HG03135 (cell line): ENCODE data around the gene TUB.

Experiments used
- ATAC-seq: cut with Tn5 transposase; IDR thresholded peaks from one replicate; pipeline ENCODE4 v1.9.1; 2021; ENCODE audit warnings: mild to moderate bottlenecking, moderate library complexity; ENCODE audit not compliant: unreplicated experiment

TUB gene

DNA sequence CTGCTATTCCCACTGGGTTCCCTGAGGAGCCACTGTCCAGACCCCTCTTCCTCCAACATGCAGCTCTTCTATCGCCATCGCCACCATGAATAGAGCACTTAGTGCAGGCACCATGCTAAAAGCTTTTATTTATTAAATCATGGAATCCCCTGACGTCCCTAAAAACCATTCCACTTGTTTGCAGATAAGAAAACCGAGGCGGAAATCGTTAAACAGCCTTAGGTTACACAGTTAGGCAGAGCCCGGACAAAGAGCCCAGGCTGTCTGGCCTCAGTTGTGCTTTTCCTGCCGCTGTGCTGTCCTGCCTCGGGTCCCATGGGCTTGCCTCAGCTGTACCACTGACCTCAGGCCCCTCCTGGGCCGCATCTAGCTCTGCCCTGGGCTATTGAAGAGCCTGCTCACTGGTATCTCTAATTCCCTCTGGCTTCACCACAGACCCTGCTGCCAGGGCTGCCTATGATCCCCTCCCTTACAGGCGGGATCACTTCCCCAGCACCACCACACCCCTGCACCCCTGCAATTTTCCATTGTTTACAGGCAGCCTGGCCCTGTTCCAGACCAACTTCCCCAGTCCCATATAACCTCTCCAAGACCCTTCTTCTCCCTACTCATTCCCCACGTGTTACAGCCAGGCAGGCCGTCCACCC lies 13.0 kb upstream of the TUB start:
- no peak for ATAC-seq

GRCh38 chr11:8068605-8069221 lies 12.3 kb upstream of the TUB start:
- ATAC-seq: no peak

GRCh38 chr11:8069771-8070170 lies 11.2 kb upstream of the TUB start:
- ATAC-seq: no peak

GRCh38 chr11:8070417-8071115 lies 10.4 kb upstream of the TUB start:
- no peak for ATAC-seq

DNA sequence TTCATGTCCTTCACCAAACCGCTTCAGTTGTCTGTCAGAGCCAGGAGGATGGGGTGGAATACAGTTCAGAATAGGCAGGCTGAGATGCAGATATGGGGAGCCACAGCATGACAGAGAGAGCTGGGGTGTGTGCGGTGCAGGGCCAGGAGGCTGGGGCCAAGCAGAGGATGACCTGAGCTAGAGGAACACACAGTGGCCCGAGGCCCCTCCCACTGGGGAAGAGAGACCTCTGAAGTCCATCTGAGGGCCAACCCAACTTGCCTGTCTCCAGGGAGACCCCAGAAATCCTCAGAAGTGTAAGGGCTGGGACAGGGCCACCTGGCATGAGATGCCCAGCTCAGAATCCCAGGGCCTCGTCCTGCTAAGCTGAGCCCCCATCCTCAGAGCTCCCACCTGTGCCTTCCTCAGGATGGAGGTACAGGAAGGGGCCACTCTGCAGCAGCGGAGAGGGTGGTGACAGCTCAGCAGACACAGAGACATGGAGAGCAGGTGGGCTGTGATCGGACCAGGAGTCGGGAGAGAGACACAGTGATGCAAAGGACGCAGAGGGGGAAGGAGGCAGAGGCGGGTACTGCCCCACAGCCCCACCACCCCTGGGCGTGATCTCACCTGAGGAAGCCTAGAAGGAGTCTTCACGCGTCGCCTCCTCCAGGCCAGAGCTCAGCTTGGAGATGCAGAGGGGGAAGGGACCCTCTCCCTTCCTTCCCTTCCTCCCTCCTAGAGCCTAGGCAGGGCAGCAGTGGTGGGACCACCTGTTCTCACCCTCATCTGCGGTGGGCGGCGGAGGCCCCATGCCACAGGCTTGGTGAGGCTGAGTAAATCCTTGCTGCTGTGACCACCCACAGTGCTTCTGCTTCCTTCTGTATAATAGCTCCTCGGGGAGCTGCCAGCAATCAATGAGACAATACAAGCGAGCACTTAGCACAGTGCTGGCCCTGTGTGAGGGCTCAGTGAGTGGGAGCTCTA lies 9.1 kb upstream of the TUB start:
- no peak for ATAC-seq

GRCh38 chr11:8075119-8075726 lies 5.8 kb upstream of the TUB start:
- ATAC-seq: no peak

GRCh38 chr11:8079111-8079675 lies 1.8 kb upstream of the TUB start:
- no peak for ATAC-seq

DNA sequence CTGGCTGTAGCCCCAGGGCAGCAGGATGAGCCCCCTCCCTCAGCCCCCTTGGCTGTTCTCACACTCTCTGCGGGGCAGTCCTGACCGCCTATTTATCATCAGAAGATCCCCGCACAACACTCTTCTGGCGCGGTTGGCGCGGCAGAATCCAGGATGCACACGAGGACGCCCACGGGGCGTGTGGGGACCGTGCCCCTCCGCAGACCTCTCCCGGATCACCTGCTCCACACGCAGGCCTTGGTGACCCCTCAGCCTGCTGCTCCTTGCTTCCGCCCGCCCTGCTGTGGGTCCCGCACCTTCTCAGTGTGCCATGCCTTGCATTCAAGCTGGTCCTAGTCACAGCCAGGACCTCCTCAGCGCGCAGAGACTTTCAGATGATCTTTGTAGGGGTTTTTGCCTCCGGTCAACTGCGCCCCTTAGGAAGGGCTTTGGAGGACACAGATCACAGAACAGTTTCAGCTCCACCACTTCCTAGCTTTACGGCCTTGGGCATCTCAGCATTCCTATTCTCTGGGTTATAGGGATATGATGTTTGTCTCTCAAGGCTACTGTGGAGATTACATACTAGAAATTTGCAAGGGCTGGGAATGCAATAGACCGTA lies 841 bp upstream of the TUB start:
- ATAC-seq: no peak

GRCh38 chr11:8081591-8082250 lies 710 bp downstream of the TUB start:
- ATAC-seq: no peak

DNA sequence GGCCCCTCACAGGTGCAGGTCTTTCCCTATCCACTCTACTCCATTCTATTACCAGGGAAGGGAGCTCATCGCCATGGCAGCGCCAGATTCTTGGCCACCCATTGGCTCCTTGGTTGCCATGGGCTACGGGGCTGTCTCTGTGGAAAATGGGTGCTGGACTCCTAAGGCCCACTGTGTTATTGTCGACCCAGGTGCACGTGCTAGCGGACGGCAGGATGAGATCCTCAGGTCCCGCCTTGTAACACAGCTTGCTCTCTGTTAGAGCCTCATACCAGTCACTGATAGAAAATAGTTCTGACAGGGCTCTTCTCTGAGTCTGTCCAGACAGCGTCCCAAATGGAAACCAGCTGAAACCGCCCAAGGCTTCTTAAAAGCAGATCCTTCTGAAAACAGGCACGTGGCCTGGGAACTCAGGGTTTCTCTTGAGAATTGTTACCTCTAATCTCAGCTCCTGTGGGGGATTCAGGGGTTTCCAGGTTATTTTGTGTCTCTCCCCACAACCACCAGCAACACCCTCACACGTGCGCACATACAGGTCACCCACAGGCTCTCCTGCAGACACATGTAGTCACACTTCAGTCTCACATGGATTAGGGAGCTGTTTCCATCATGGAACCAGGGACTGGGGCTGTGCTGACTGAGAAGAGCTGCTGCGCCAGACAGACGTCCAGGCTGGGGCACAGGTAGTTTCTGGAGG lies 1.5 kb downstream of the TUB start:
- no peak for ATAC-seq

DNA sequence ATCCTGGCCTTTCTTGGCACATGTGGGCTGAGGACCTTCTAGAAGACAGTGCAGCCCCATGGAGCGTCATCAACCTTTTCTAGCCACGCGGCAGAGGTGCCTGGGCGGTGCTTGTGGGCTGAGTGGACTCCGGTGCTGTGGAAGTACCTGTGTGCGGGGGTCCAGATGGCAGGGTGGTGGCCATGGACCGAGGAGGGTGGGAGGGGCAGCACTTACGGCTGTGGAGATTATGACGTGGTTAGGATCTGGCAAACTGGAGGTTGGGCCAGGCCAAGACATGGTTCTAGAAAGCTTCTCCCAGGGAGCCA lies 2.0 kb downstream of the TUB start:
- no peak for ATAC-seq

- ATAC-seq: no peak
Observed at GRCh38 chr11:8083871-8084281, 2.9 kb downstream of the TUB start.

DNA sequence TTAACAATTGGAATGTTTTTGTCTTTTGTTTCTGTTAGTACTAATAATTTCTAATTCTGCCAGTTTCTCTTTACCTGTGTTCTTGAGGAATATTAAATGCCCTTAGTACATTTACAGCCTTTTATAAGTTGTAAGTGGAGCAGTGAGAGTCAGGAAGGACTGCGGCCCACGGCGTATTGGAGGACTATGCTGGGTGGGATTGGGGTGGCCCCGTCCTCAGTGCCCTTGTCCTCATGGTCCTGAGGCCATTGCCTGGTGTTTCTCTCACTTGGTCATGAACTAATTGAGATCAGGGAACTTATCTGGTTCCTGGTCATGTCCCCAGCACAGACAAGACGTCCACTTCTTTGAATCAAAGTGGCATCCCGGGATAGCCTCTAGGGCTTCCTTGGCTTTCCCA lies 3.3 kb downstream of the TUB start:
- no peak for ATAC-seq

DNA sequence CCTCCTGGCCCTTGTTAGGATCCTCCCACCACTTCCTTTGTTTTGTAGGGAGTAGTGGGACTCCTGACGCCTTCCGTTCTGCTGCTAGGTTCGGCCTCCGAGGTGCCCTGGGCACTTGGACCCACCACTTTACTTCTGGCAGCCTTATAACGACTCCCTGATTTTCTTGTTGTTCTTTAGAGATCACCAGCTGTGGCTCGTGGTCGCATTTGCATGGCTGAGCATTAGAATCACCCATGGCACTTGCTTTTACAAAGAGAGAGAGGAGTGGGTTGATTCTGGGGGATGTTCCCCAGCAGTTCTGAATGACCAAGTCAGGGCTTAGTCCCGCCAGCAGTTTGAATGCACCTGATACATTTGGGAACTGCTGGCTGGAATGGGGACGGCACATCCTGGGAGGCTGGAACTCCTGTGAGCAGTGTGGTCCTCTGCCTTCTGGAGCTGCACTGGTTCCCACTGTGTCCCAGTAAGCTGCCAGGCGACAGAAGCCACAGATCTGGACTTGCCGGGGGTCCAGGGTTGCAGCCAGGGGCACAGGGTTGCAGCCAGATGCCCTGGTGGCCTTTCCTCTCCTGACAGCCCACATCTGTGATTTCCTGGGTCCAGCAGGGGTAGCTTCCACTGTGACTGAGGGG lies 4.1 kb downstream of the TUB start:
- no peak for ATAC-seq

DNA sequence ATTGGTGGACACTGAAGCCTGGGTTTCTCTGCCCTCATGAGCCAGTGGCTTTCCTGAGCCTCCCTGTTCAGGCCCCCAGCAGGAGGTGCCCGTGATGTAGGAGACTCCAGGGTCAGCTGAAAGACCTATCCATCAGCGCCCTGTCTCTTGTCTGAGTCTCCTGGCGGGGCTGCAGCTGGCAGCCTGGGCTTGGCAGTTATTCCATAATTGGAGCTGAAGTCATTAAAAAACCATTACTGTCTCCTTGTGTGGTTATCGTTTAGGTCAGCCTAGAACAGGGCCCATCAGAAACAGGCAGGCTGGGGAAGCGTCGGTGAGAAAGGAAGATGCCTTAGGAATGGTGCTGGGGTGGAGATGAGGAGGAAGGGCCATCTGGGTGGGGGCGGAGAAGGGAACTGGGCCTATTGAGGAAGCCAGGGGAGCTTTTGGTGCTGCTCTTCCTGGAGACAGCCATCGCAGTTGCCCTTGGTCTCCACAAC lies 5.0 kb downstream of the TUB start:
- ATAC-seq: no peak

DNA sequence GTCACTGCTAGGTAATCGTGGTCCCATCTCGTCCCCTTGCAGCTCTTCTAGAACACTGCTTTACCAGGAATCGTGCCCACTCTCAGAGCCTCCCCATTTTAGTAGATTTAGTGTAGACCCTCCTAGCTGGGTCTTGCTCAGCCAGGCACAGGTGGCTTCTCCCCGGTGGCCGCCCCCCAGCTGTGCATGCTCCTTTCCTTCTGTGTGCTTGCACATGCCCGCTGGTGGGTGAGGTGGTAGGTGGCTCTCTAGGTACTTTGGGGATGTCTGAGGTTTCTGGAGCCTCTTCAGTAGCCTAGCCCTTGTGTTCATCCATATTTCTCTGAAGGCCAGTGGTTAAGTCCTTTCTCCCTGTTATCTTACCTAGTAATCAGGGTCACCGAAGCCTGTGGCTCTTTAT lies 5.6 kb downstream of the TUB start:
- no peak for ATAC-seq

DNA sequence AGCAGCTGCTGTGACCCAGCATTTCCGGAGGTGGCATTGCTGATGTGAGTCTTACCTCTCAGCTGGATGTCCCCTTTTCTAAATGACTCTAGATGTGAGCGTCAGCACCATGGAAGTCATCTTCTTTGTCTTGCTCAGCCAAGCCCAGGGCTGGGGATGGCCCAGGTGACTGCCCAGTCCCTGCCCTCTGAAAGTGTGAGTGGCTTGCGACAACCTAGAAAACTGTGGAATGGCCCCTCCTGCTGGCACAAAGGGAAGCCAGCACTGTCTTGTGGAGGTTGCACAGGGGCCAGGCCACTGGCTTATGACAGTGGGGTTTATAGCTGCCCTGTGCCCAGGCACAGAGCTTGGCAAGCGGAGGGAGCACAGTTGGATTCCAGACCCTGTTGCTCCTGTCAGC lies 6.2 kb downstream of the TUB start:
- ATAC-seq: no peak

- ATAC-seq: no peak
Observed at GRCh38 chr11:8087756-8088155, 6.7 kb downstream of the TUB start.
